Measurements from ENCODE around the gene FAM151B. TPM values are rescaled to one million over a fixed set of nuclear protein-coding genes. Genes with fewer than 3 reads are reported as not detected.

FAM151B gene
- total and polyA plus RNA-seq, 2 of the 8 experiments (the other 6 are each of a cell fraction or from before 2014, with no cell fraction given): 0.62 to 1.1 TPM

GRCh38 chr5:80540691-80541090 is 52.8 kb downstream of the FAM151B start:
- Histone ChIP-seq H3K4me2 (ENCODE audit: insufficient read depth in 1 of 2, low read depth in 2 of 2, low read length in 2 of 2) (no peak overlapping the region), H3K56ac (replicated peaks; ENCODE audit: insufficient read length, low read depth, low read length) (no peak overlapping the region), H4K8ac (ENCODE audit: extremely low read depth, insufficient read depth, low read length) (no peak overlapping the region), H3K14ac (ENCODE audit: insufficient read length) (no peak overlapping the region), H2AK5ac (ENCODE audit: low read depth, low read length) (no peak overlapping the region), H3K4ac (replicated peaks; ENCODE audit: insufficient read length, low read depth, low read length) (no peak overlapping the region), H3K4me3 (ENCODE audit: extremely low read depth in 1 of 4, insufficient read depth in 2 of 4, low read depth in 3 of 4, low read length in 4 of 4) (no peak overlapping the region), H3K18ac (ENCODE audit: extremely low read depth, low read length) (no peak overlapping the region), H2BK20ac (ENCODE audit: low read length) (no peak overlapping the region), H3K36me3 (ENCODE audit: control insufficient read depth in 2 of 4, insufficient read depth in 4 of 4, low read length in 3 of 4) (no peaks in the 10 kb centered on the region), H2BK15ac (ENCODE audit: low read length) (no peak overlapping the region), H3K23ac (ENCODE audit: insufficient read length) (no peak overlapping the region), H3K23me2 (ENCODE audit: low read depth, low read length) (no peaks in the 10 kb centered on the region), H3K79me2 (ENCODE audit: control insufficient read depth in 1 of 2, insufficient read depth in 2 of 2, low read length in 2 of 2) (no peaks in the 10 kb centered on the region), H3K27me3 (replicated peaks in 1 of 4; ENCODE audit: control insufficient read depth in 3 of 4, extremely low read depth in 1 of 4, insufficient read depth in 3 of 4, low read length in 3 of 4) (no peaks in the 10 kb centered on the region), H3K4me1 (replicated peaks in 1 of 4; ENCODE audit: control insufficient read depth in 3 of 4, insufficient read depth in 4 of 4, low read length in 3 of 4) (no peaks in the 10 kb centered on the region), H2BK5ac (ENCODE audit: low read depth, low read length) (no peak overlapping the region), H2BK120ac (replicated peaks; ENCODE audit: low read depth, low read length) (no peak overlapping the region), H3K9ac (replicated peaks in 1 of 4; ENCODE audit: extremely low read depth in 1 of 4, low read depth in 3 of 4, low read length in 3 of 4) (no peak overlapping the region), H3K27ac (ENCODE audit: low read depth, low read length) (no peak overlapping the region), H4K5ac (ENCODE audit: insufficient read length, low read depth, low read length) (no peak overlapping the region), H4K20me1 (replicated peaks in 1 of 2; ENCODE audit: control insufficient read depth in 1 of 2, insufficient read depth in 2 of 2, low read length in 2 of 2) (no peaks in the 10 kb centered on the region), H2AFZ (ENCODE audit: low read length) (no peak overlapping the region), H3K79me1 (ENCODE audit: low read depth, low read length) (no peaks in the 10 kb centered on the region), H3K9me3 (ENCODE audit: insufficient read depth in 2 of 2, low read depth in 1 of 2, low read length in 1 of 2) (no peaks in the 10 kb centered on the region), H2BK12ac (ENCODE audit: low read depth, low read length) (no peak overlapping the region), H4K91ac (replicated peaks; ENCODE audit: insufficient read length, low read length) (no peak overlapping the region)
- no peak for DNase-seq (ENCODE audit: low read depth in 1 of 2, low spot score in 2 of 2)
- 85% methylated on average over 1 of the region's 1 CpG; no CpG with 5 or more reads in 1 of the 2 experiments for WGBS, 2 experiments (ENCODE audit: extremely low coverage in 1 of 2, insufficient coverage in 1 of 2, insufficient read length in 1 of 2, insufficient replicate concordance in 2 of 2, low coverage in 1 of 2, low lambda C conversion rate in 2 of 2, missing lambda C conversion rate in 1 of 2)
- CTCF ChIA-PET (ENCODE audit: partially characterized antibody): no interaction called here
- no peak for TF ChIP-seq RAD21 (IDR thresholded peaks at IDR 0.05 in 1 of 2, conservative IDR thresholded peaks at IDR 0.05 in 1 of 2; ENCODE audit: low read depth in 2 of 2, low read length in 2 of 2)
- FAIRE-seq: no peak
- POLR2A ChIA-PET (ENCODE audit: partially characterized antibody): no interaction called here
